Right forelimb (tissue), 1 donor: ENCODE data around the gene FASTK.

Experiments
- DNase-seq: peaks from one replicate; pipeline ENCODE4 v3.0.0-alpha.2; 2018

Gene FASTK

DNA sequence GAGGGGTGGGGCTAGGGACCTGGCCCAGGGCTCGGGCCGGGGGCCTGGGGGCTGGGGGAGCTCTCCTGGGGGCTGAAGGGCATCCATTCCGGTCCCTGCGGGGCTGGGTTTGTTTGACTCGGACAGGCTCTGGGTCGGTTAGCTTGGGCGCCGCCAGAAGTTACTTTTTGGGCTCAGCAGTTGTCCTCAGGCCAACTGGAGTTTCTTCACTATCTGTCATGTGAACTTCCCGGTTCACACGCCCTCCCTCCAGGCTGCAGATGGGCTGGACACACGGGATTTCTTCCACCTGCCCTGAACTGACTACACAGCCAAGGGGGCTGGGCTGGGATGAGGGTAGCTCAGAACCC lies 17.4 kb downstream of the FASTK start:
- no peak for DNase-seq

DNA sequence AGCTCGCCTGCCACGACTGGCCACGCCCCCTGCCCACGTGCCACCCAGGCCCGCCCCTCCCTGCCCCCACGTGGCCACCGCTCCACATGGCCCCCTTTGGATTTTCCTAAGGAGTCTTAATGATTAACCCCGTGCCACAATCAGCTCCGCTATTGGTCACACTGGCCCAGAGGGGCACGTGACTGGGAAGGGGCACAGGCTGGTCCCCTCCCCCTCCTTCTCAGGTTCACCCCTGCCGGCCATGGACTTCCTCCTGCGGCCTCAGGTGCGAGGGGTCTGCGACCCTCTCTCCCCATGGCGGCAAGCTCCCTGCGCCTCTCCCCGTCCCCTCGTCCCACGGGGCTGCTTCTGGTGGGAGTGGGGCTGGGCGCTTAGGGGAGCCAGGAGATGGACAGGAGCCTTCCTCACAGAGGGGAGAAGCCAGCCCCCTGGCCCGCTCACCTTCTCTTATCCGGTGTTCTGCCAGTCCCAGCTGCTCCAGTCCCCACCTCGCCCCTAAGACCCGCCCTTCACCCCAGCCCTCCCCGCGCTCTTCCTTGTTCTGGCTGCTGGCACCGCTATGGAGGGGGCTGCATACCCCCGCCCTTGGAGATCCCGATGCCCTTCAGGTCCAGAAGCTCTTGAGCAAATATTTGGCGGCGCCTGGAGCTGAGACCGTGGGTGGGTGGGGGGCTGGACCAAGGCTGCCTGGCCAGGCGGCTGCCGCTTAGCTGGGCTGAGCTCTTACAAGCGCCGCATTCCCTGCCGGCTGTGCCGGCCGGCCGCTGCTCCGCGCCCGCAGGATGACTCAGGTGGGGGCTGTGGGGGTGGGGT lies 18.0 kb downstream of the FASTK start:
- DNase-seq, result no peak

DNA sequence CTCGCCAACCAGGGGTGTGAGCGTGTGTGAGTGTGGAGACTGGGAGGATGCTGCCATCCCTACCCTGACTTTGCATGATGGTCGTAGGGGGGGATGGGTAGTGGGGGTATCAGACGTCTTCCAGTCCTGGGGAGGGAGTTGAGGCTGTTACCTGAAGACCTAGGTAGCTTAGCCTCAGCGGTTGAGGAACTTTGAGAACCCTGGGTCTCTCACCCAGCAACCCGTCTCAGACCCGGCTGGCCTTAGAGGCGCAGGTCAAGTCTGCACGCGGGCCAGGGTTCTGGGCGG lies 18.6 kb downstream of the FASTK start:
- no peak for DNase-seq

DNA sequence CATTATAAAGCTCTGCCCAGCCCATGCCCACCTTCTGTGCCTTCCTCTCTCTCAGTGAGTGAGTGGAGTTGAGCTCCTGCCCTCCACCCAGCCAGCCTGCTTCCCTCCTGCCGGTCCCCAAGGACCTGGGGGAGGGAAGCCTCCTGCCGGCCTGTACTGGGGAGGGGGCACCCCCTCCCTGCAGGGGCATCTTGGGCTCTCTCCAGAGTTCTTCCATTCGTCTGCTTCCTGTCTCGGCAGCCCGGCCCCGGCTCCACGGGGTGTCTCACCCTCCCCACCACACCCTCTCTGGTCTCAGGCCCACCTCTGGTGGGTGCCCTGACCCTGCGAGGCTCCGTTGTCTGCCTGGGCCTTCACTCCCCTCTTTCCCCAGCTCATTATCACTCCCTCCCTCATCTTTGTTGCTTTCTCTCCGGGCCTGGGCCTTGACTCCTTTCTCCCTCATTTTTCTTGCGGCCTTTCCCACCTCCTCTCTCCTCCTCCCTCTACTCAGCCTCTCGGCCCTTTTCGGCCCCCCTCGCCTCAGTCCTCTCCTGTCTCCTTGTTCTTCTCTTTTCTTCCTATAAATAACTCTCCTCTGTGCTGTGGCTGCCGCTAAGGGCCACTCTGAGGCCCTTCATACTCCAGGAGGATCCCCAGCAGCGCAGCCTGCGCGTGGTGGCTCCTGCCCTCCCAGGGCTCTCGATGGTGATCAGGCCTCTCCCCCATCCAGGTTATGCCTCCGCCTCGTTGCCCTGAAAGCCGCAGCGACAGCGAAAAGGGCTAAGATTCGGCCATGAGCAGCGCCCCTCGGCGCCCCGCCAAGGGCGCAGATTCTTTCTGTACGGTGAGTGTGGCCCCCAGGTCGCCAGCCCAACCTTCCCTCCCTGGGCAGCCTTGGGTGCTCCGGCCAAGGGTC lies 19.1 kb downstream of the FASTK start:
- no peak for DNase-seq

DNA sequence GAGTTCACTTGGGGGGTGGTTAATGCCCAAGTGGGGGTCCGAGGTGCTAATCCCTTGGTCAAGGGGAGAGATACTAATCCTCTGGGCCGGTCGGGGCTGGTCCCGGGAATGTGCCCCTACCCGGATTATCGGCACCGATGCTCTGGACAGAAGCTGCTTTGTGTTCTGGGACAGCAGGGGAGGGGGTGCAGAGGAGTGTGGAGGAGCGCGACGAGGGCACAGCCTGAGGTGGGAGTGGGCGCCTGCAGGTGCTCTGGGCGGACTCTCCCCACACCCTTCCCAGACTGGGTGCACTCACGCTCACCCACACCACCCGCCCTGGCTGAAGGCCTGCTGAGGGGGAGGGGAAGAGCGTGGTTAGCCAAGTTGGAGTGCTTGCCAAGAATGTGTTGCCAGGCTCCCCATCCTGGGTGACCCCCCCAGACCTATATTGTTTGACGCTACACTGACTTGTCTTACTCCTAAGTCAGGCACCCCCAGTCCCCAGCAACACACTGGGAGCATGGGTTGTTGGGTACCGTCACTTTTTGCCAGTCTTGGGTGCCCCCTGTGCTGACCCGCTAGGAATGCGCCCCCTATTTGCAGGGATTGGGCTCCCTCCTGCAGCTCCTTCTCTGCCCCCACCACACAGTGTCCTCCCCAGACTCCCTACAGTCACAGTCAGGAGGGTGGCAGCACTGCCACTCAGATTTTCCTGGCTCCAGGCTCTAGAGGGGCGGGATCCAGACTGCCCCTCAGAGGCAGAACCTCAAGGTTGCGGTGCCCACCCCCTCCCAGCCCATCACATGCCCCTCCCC lies 20.0 kb downstream of the FASTK start:
- DNase-seq, result no peak

DNA sequence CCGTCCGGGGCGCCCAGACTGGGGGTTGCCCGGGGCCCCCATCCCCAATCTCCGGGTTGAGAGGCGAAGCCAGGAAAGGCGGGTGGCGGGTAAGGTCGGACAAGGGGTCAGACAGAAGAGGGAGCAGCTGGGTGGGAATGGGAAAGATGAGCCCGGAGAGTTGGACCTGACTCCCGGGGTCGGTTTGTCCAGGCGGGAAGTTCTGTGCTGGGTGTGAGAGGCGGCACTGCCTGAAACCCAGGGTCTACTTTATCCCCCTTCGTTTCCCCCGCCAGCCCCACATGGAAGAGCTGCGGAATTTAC lies 20.5 kb downstream of the FASTK start:
- no peak for DNase-seq

DNA sequence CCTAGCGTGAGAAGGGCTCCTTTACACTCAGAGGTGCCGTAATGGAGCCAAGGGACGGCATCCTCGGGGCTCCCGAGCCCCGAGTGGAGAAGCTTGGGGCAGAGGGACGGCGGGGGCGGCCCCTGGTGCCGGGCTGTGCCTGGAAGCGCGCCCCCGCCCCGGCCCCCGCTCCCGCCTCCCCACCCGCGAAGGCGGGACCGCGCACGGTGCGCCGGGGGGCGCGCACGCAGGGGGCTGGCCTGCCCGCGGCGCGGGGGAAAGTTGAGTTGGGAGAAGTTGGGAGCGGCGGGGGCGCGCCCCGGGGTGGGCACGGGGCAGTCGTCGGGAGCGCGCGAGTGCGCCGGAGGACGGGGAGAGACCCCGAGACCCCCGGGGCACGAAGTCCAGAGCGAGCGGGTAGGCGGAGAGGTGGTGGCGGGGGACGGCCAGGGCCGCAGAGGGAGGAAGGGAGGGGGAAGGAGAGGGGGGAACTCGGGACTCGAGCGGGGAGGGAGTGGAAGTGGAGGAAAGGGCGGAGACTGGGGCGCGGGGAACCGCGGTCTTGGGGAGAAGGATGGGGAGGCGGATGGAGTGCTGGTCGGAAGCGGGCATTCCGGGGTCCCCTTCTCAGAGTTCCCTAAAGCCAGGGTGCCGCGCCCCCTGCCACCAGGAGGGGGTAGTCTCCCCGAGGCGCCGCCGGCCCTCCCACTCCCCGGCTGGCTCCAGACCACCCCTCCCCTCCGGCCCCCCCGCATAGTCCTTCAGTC lies 21.1 kb downstream of the FASTK start, which contains the start of gene SLC4A2:
Gene SLC4A2 (plus strand): TSS at position 223 of the 746 bp plus-strand sequence. CDS start 2,399 bp downstream, outside the sequence.
- DNase-seq, result peak; percentile 92

DNA sequence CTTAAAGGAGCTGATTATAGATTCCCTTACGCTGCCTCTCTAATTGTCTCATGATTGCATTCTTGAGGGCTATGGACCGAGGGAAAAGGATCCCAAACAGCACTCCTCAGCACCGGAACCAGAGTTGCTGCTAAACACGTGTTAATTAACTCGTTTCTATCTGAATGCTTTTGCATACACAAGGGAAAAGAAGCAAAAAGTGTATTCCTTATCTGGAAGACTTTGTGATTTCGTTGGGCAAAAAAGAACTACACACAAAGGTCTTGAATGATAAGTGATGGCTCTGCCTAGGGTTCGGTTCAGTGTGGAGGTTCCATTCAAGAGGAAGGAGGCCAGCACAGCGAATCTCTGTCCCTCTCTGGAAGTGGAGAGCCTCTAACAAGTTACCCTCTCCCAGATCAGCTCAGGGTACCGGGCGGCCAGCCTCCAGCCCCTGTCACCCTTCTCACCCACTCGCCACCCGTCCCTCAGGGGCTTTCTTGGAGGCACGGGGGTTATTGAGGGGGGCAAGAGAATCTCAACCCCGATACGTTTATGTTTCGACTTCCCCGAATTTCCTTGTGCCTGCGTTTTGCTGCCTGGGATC lies 21.7 kb downstream of the FASTK start:
- DNase-seq, result peak; percentile 69

DNA sequence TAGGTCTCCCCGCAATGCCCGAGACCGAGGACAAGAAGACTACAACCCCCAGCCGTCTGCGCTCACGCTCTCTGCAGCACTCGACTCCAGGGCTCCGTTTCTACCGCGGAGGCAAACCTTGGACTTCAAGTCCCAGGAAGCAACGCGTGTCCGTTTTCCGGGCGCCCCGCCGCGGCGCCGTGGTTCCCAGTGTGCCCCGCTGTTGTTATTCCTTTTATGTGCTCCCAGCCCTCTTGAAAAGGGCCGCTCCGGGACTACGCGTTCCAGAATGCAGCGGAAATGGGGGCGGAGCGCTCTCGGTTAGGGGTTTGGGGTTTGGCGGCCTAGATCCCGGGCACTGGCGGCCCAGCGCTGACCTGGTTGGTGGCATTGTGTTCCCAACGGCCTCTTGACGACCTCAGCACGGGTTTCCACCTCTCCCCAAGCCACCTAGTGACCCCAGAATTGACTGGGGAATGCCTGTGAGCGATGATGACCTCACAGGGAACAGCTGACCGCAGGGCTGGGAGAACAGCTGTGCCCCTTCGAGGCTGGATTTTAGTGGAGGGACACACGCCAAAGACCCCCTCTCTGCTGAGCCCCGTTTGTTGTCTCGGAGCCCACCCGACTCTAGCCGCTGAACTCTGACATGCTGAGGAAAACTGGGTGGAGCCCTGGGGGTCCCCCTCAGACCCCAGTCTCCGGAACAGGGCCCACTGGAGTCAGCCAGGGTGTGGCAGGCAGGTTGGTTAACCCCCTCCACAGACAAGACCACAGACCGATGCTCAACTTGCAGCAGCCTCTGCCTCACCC lies 22.4 kb downstream of the FASTK start:
- DNase-seq, result peak; percentile 98

DNA sequence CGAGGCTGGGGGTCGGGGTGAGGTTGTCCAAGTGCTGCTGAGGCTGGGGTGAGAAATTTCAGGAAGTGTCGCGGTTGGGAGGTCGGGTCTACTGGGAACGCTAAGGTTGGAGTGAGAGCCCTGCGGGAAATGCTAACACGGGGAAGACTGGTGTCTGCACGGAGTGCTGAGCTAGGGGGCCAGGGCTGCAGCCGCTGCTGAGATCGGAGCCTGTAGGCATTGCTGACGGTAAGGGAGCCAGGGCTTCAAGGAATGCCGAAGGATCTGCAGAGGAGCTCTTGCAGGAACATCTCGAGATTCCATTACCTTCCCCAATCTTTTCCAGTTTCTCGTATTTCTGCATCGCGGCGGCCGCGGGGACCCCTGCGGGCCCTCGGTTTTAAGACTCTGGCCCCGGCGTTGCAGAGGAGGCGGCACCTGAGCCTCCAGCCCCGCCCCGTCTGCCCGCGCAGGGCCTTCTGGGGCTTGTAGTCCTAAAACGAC lies 23.1 kb downstream of the FASTK start, which contains the start of gene CDK5:
Gene CDK5 (minus strand): TSS at position 392 of the 483 bp plus-strand sequence. CDS start 49 bp downstream, at position 343.
- DNase-seq, result no peak

DNA sequence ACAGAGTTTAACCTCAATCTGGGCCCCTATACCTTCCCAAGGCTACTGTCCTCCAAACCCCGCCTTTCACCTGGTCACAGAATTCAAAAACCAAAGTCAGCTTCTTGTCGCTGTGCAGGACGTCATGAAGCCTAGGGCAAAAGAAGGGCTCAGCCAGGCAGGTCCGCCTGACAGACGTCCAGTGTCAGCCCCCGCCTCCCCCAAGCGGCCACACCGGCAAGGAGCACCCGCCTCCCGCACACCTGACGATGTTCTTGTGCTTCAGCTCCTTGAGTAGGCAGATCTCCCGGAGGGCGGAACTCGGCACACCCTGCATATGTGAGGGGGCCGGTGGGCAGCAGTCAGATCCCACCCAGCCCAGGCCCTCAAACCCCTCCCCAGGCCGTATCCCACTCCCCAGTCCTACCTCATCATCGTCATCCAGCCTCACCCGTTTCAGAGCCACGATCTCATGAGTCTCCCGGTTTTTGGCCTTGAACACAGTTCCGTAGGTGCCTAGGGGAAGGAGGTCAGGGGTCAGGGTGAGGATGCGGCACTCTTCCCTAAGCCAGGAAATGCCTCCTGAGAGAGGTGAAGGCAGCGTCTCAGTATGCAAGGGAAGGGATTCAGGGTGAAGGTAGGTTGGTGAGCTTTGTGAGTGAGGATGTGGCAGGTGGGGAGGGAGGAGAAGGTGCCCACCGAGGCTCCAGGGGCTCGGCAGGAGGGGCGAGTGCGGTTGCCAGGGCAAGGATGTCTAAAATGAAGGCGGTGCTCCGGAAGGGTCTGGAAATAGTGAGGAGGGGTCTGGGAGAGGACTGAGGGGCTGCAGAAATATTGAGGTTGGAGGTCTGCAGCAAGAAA lies 23.7 kb downstream of the FASTK start:
- DNase-seq, result no peak

DNA sequence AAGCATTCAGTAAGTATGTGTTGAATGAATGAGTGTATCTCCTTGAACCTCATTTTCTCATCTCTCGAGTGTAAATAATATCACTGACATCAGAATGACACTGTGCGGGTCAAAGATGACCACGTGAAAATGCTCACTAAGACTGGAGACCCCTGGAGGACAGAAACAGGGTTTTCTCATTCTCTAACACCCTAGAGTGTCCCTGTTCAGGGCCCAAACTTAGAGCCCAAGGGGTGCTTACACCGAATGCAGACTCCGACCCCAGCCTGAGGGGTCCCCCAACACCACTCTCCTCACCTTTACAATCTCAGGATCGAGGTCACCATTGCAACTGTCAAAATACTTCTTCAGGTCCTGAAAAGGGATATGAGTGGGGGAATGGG lies 24.3 kb downstream of the FASTK start:
- DNase-seq, result no peak

DNA sequence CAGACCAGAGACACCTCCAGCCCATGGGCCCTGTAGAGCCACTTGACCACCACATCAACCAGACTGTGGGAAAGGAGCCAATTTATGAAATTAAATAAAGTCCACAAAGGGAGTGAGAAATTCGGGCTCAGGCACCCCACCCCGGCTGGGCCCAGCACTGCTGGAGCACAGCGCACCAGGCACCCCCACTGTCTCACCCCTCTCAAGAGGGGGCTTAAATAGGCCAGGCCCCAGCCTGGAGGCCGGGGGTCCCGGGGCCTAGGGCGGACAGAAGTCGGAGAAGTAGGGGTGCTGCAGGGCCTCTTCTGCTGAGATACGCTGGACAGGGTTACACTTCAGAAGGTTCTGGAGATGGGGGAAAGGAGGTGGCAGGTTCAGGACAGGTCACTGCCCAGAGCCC lies 26.9 kb downstream of the FASTK start:
- DNase-seq, result no peak

DNA sequence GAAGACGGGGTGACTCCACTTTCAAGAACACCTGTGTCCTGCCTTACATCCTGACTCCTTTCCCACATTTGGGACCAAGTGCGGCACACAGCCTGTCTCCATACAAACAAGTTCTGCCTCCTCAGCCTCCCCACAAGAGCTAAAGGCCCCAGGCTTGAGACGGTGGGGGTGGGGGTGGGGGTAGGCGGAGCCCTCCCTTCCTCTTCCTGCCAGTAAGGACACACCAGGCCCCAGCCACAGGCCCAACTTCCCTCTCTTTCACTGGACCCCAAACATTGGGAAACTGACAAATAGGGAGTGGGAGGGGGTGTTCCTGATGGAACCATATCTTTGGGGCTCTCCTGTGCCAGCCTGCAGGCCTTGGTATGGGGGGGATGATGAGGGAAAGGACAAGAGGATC lies 27.5 kb downstream of the FASTK start:
- DNase-seq, result no peak

DNA sequence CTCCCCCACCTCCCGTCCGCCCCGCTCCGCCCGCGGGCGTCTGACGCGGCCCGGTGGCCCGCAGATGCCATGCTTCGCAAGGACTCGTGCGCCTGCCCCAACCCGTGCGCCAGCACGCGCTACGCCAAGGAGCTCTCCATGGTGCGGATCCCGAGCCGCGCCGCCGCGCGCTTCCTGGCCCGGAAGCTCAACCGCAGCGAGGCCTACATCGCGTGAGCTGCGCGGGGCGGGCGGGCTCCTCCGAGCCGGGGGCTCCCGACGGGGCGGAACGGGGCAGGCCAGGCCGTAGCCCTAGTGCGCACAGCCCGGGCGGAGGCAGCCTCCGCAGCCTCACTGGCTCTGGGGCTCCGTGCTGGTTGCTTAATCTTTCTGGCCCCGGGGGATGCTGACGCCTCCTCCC lies 29.5 kb downstream of the FASTK start:
- peak; percentile 84 for DNase-seq

DNA sequence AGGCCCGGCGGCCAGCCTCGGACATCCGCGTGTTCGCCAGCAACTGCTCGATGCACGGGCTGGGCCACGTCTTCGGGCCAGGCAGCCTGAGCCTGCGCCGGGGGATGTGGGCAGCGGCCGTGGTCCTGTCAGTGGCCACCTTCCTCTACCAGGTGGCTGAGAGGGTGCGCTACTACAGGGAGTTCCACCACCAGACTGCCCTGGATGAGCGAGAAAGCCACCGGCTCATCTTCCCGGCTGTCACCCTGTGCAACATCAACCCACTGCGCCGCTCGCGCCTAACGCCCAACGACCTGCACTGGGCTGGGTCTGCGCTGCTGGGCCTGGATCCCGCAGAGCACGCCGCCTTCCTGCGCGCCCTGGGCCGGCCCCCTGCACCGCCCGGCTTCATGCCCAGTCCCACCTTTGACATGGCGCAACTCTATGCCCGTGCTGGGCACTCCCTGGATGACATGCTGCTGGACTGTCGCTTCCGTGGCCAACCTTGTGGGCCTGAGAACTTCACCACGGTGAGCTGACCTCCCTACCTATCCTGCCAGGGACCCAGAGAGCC lies 31.6 kb downstream of the FASTK start:
- no peak for DNase-seq

DNA sequence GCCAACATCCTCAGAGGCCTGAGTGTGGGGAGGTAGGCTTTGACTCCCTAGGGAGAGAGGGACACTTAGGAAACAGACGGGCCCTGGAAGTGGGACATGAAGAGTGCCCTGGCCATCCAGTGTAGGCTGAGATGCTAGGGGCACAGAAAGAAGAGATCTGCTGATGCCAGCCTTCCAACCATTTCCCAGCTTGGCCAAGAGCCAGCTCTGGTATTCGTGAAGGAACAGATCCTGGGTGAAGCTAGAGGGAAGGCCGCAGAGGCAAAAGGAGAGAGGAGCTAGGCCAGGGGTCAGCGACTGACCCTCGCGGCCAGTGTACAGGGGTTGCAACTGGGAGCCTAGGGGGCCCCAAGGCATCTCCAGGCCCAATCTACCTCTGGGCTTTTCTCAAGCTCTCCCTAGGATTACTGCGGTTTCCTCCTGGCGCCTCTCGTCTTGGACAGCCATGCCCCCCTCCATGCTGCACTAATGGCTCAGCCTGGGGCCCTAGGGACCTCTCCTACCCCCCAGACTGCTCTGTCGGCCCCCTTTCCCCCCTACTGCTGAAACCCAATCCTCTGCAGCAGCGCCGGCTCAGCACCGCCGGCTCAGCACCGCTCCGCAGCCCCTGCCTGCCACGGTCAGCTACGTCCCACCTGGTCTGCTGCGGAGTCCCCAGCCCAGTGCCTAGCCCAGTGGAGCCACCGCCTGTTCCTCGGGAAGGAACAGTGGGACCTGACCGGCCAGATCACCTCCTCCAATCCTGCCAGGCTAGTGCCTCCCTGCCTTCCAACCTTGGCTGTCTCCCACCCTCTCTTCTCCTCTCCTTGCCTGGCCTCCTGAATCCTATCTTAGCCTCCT lies 32.4 kb downstream of the FASTK start, which contains the start of gene ASIC3:
Gene ASIC3 (plus strand): TSS at position 556 of the 840 bp plus-strand sequence. CDS start 355 bp downstream, outside the sequence.
- no peak for DNase-seq

DNA sequence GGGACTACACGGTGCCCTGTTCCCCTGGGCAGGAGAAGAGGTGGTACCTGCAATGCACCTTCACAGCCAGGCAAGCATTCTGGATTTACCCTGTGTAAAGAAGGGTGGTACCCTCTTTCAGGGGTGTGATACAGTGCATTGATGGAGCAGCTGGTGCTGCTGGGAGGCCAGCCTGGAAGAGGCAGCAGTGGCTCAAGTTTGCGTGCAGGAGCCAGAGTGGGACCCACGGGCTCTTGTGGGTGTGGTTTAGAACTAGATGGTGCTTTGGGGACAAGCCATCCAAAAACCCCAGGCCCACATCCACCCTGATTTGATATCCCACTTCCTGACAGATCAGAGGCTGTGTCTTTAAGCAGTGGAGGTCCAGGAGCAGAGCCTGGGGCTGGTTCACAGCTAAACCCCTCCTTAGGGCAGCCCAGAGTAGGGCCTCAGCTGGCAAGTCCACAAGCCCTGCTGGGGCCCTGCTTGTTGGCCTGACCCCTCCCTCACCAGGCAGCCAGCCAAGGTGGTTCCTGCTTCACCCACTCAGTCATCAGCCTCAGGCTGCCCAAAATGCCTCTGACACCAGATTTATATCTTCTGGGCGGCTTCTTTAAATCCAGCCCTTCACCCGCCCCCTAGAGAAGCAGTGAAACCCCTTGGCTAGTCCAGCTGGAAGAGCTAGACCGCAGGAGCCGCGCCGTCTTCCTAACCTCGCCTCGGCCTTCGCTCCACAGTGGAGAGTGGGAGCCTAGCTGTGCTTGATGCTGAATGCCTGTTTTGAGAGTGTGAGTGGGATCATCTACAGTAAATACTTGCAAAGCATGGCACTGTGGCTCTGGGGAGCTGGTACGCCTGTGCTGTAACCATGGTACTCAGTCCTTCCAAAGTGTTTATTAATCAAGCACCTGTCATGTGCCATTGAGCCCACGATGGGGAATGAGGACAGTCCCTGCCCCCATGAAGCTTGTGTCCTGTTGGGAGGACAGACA lies 33.7 kb downstream of the FASTK start:
- peak; percentile 72 for DNase-seq
